CD14-positive monocyte (primary cell): ENCODE results near the gene FARP2. TPM values are rescaled to one million over a fixed set of nuclear protein-coding genes. Genes with fewer than 3 reads are reported as not detected.
A peak's percentile ranks its signal among the peaks of the same experiment; 100 is the strongest.

Experiments
- DNase-seq, 3 donors: peaks; one replicate each; pipeline ENCODE4 v3.0.0-alpha.2; 2011 to 2022
- H2AFZ ChIP-seq: 2 replicates; pipeline ENCODE4 v1.6.0; 2012; ENCODE audit warnings: mild to moderate bottlenecking, low read depth, low read length, inconsistent platforms; ENCODE audit not compliant: insufficient read depth, poor library complexity, severe bottlenecking
- H3K27ac ChIP-seq, 2 donors: 1 replicate in 1 of 2; 2 replicates in 1 of 2; pipeline ENCODE4 v1.5.1; 2012 to 2013; ENCODE audit warnings: low read length in 2 of 2, control low read depth in 1 of 2, inconsistent platforms in 1 of 2, low read depth in 1 of 2, mild to moderate bottlenecking in 1 of 2
- H3K27me3 ChIP-seq, 2 donors: one replicate each; pipeline versions ENCODE4 v1.6.0 to v1.6.1; 2011 to 2013; ENCODE audit warnings: low read length in 2 of 2; ENCODE audit not compliant: control insufficient read depth in 2 of 2, insufficient read depth in 2 of 2
- H3K36me3 ChIP-seq, 2 donors: replicated peaks in 1 of 2; 1 replicate in 1 of 2; 2 replicates in 1 of 2; pipeline versions ENCODE4 v1.5.1 to v1.6.1; 2012 to 2013; ENCODE audit warnings: low read length in 2 of 2, control low read depth in 1 of 2, inconsistent platforms in 1 of 2, mild to moderate bottlenecking in 1 of 2; ENCODE audit not compliant: insufficient read depth in 2 of 2, control insufficient read depth in 1 of 2
- H3K4me1 ChIP-seq, 2 donors: 1 replicate in 1 of 2; 2 replicates in 1 of 2; pipeline versions ENCODE4 v1.5.1 to v1.6.1; 2012 to 2013; ENCODE audit warnings: low read length in 2 of 2, control low read depth in 1 of 2, inconsistent platforms in 1 of 2, mild to moderate bottlenecking in 1 of 2, moderate library complexity in 1 of 2; ENCODE audit not compliant: insufficient read depth in 2 of 2, control insufficient read depth in 1 of 2
- H3K4me2 ChIP-seq: replicated peaks from 2 replicates; pipeline ENCODE3; 2012; ENCODE audit warnings: low read length, moderate library complexity, mild to moderate bottlenecking; ENCODE audit not compliant: poor library complexity, severe bottlenecking; ENCODE audit errors: extremely low read depth
- H3K4me3 ChIP-seq, 3 experiments: fragments of 200-600 bp in 1 of 3; sonication (generic) in 1 of 3; replicated peaks in 1 of 3; 1 replicate in 2 of 3; 2 replicates in 1 of 3; pipeline ENCODE4 v1.5.1; 2011 to 2013; ENCODE audit warnings: low read length in 3 of 3, mild to moderate bottlenecking in 3 of 3, control low read depth in 2 of 3, low read depth in 2 of 3, inconsistent platforms in 1 of 3, moderate library complexity in 1 of 3
- H3K79me2 ChIP-seq: 2 replicates; pipeline ENCODE4 v1.6.0; 2012; ENCODE audit warnings: mild to moderate bottlenecking, control low read depth, inconsistent platforms, low read length, moderate library complexity; ENCODE audit not compliant: insufficient read depth
- H3K9ac ChIP-seq: 2 replicates; pipeline ENCODE4 v1.6.0; 2017; ENCODE audit warnings: low read length, mild to moderate bottlenecking; ENCODE audit not compliant: insufficient read depth, poor library complexity, severe bottlenecking
- H3K9me3 ChIP-seq, 2 donors: replicated peaks in 1 of 2; 1 replicate in 1 of 2; 2 replicates in 1 of 2; pipeline versions ENCODE4 v1.5.1 to v1.6.1; 2012 to 2013; ENCODE audit warnings: low read length in 2 of 2, control low read depth in 1 of 2; ENCODE audit not compliant: control insufficient read depth in 1 of 2, insufficient read depth in 1 of 2
- H4K20me1 ChIP-seq: 2 replicates; pipeline ENCODE4 v1.6.0; 2012; ENCODE audit warnings: mild to moderate bottlenecking, low read length, control low read depth, moderate library complexity; ENCODE audit not compliant: insufficient read depth
- H3K27ac Mint-ChIP-seq, 7 donors: one replicate each; pipeline ENCODE4 v1.8.0; 2020; ENCODE audit warnings: mild to moderate bottlenecking in 7 of 7, mixed read lengths in 7 of 7, moderate library complexity in 6 of 7, inconsistent platforms in 2 of 7
- H3K27me3 Mint-ChIP-seq, 3 donors: one replicate each; pipeline ENCODE4 v1.8.0; 2021 to 2022; ENCODE audit warnings: low read depth in 3 of 3, mild to moderate bottlenecking in 3 of 3, mixed read lengths in 3 of 3, moderate library complexity in 3 of 3, inconsistent platforms in 1 of 3
- H3K36me3 Mint-ChIP-seq, 2 donors: one replicate each; pipeline ENCODE4 v1.8.0; 2020; ENCODE audit warnings: mixed read lengths in 2 of 2, inconsistent platforms in 1 of 2, mild to moderate bottlenecking in 1 of 2
- H3K4me1 Mint-ChIP-seq: one replicate; pipeline ENCODE4 v1.8.0; 2020; ENCODE audit warnings: mild to moderate bottlenecking, mixed read lengths
- H3K4me3 Mint-ChIP-seq, 2 donors: one replicate each; pipeline ENCODE4 v1.8.0; 2020; ENCODE audit warnings: mild to moderate bottlenecking in 2 of 2, mixed read lengths in 2 of 2, moderate library complexity in 1 of 2
- H3K9me3 Mint-ChIP-seq, 7 donors: one replicate each; pipeline ENCODE4 v1.8.0; 2020 to 2022; ENCODE audit warnings: mixed read lengths in 7 of 7, mild to moderate bottlenecking in 6 of 7, moderate library complexity in 6 of 7, inconsistent platforms in 2 of 7
- CTCF ChIP-seq: fragments of 200-600 bp; IDR thresholded peaks from one replicate; pipeline ENCODE4 v1.8.0; 2022; ENCODE audit warnings: antibody characterized with exemption, mild to moderate bottlenecking
- WGBS: methylation state at CpG from one replicate; pipeline ENCODE4 v1.1.5; 2013; ENCODE audit warnings: missing lambda C conversion rate; ENCODE audit not compliant: insufficient coverage; 5-methylcytosine and 5-hydroxymethylcytosine counted together
- intact Hi-C, 2 donors: fragments of 100-400 bp; cut with micrococcal nuclease; formaldehyde crosslinking; loops; one replicate each; pipeline versions ENCODE4 v1.15.0 to v1.15.1; 2023
- polyA plus RNA-seq, 3 donors: library from polyadenylated mRNA; depleted of rRNA in 1 of 3; unstranded in 2 of 3; stranded (reverse) in 1 of 3; fragments of 300-500 nt in 2 of 3; fragments of >200 nt in 1 of 3; fragmentation: Illumina TruSeq in 2 of 3; gene quantifications; 1 replicate in 2 of 3; 2 replicates in 1 of 3; pipeline ENCODE4 v1.2.3, GENCODE V29; 2012 to 2021

Gene FARP2
- polyA plus RNA-seq, 3 donors: 6.7 to 8.5 (median 7.3) TPM

- H3K36me3 ChIP-seq: no peaks in the 10 kb centered on the region
- no peaks in the 10 kb centered on the region for H3K9me3 ChIP-seq
- Mint-ChIP-seq H3K4me3 (peak overlapping the region in 1 of 2 donors; percentile 13), H3K27ac (no peak overlapping the region), H3K4me1 (no peaks in the 10 kb centered on the region), H3K9me3 (peaks cover 0 to 2% (median 0%) of the 10 kb centered on the region in 7 donors), H3K36me3 (no peaks in the 10 kb centered on the region), H3K27me3 (peaks cover 62 to 87% (median 80%) of the 10 kb centered on the region in 3 donors)
- no peaks in the 10 kb centered on the region for H3K79me2 ChIP-seq
- no peaks in the 10 kb centered on the region for H4K20me1 ChIP-seq
- no peak overlapping the region for H2AFZ ChIP-seq
- intact Hi-C loops: no loop called here
- WGBS: 98% methylated on average over 12 of the region's 18 CpGs
- no peak for DNase-seq
- H3K27ac ChIP-seq: no peak overlapping the region
- no peak overlapping the region for H3K4me3 ChIP-seq
- H3K9ac ChIP-seq: no peak overlapping the region
- no peak overlapping the region for H3K4me2 ChIP-seq
- H3K4me1 ChIP-seq: no peaks in the 10 kb centered on the region
- TF ChIP-seq CTCF: no peak
- peaks cover 3 to 62% of the 10 kb centered on the region in 2 donors for H3K27me3 ChIP-seq
Measured at GRCh38 chr2:241463276-241464135, 107.4 kb downstream of the FARP2 start.

- 94% methylated on average over 6 of the region's 12 CpGs for whole genome bisulfite sequencing
- Histone ChIP-seq H3K4me3 (no peak overlapping the region), H3K9me3 (no peaks in the 10 kb centered on the region), H2AFZ (no peak overlapping the region), H3K4me2 (no peak overlapping the region), H3K27ac (no peak overlapping the region), H4K20me1 (no peaks in the 10 kb centered on the region), H3K27me3 (peaks cover 3 to 54% of the 10 kb centered on the region in 2 donors), H3K36me3 (no peaks in the 10 kb centered on the region), H3K4me1 (no peaks in the 10 kb centered on the region), H3K9ac (no peak overlapping the region), H3K79me2 (no peaks in the 10 kb centered on the region)
- no peak overlapping the region for H3K27ac Mint-ChIP-seq
- H3K4me1 Mint-ChIP-seq: no peaks in the 10 kb centered on the region
- TF ChIP-seq CTCF: no peak
- no peak for DNase-seq
- peaks cover 0 to 2% (median 0%) of the 10 kb centered on the region in 7 donors for H3K9me3 Mint-ChIP-seq
- H3K4me3 Mint-ChIP-seq: peak overlapping the region in 1 of 2 donors; percentile 28
- H3K36me3 Mint-ChIP-seq: peaks cover 0 to 2% of the 10 kb centered on the region in 2 donors
- H3K27me3 Mint-ChIP-seq: peaks cover 53 to 81% (median 69%) of the 10 kb centered on the region in 3 donors
- intact Hi-C loops: no loop called here
Measured at GRCh38 chr2:241465543-241465942, 109.5 kb downstream of the FARP2 start.
